ENCODE results near the gene THRAP3.

Gene THRAP3

GRCh38 chr1:36328088-36328480 is 103.8 kb downstream of the THRAP3 start:
- no peak for DNase-seq

- no peak for DNase-seq
Measured at GRCh38 chr1:36328713-36329112, 104.5 kb downstream of the THRAP3 start.

- DNase-seq: no peak
Measured at GRCh38 chr1:36329817-36330216, 105.6 kb downstream of the THRAP3 start.

- no peak for DNase-seq
Measured at GRCh38 chr1:36330940-36331339, 106.7 kb downstream of the THRAP3 start.

GRCh38 chr1:36337830-36338229 is 113.6 kb downstream of the THRAP3 start:
- DNase-seq: no peak

- DNase-seq: no peak
Measured at GRCh38 chr1:36339215-36339614, 115.0 kb downstream of the THRAP3 start.

- no peak for DNase-seq
Measured at GRCh38 chr1:36339615-36340014, 115.4 kb downstream of the THRAP3 start.

- no peak for DNase-seq
Measured at GRCh38 chr1:36341626-36342320, 117.5 kb downstream of the THRAP3 start.

GRCh38 chr1:36342426-36343185 is 118.4 kb downstream of the THRAP3 start:
- DNase-seq: peak; percentile 70

- DNase-seq: no peak
Measured at GRCh38 chr1:36343651-36344394, 119.6 kb downstream of the THRAP3 start.

GRCh38 chr1:36344395-36344680 is 120.1 kb downstream of the THRAP3 start:
- DNase-seq: no peak

- DNase-seq: no peak
Measured at GRCh38 chr1:36345353-36345752, 121.1 kb downstream of the THRAP3 start.

GRCh38 chr1:36346741-36347370 is 122.6 kb downstream of the THRAP3 start:
- DNase-seq: no peak

- DNase-seq: no peak
Measured at GRCh38 chr1:36349241-36349671, 125.0 kb downstream of the THRAP3 start.

GRCh38 chr1:36349839-36350238 is 125.6 kb downstream of the THRAP3 start:
- DNase-seq: no peak

- peak; percentile 61 for DNase-seq
Measured at GRCh38 chr1:36350659-36351226, 126.5 kb downstream of the THRAP3 start.

GRCh38 chr1:36351227-36351977 is 127.2 kb downstream of the THRAP3 start:
- no peak for DNase-seq

GRCh38 chr1:36352125-36352909 is 128.1 kb downstream of the THRAP3 start:
- DNase-seq: no peak

GRCh38 chr1:36352910-36353878 is 129.0 kb downstream of the THRAP3 start:
- no peak for DNase-seq

- DNase-seq: no peak
Measured at GRCh38 chr1:36354486-36354885, 130.2 kb downstream of the THRAP3 start.
